ENCODE measurements around the gene LYSMD1. TPM values are rescaled to one million over a fixed set of nuclear protein-coding genes. Genes with fewer than 3 reads are reported as not detected.
"Not testable (repeated sequence)": the region's sequence is repeated elsewhere in the genome, so short reads cannot be mapped to it uniquely, and the experiment has no call there.

LYSMD1 gene
- total RNA-seq, 1 experiment from 2014 or later: 5.1 TPM

- POLR2A ChIA-PET: no interaction called here
These were observed 32.2 kb upstream of the LYSMD1 start for GRCh38 chr1:151197863-151198253.

GRCh38 chr1:151196292-151196800 lies 30.6 kb upstream of the LYSMD1 start:
- TF ChIP-seq REST (IDR thresholded peaks at IDR 0.05; ENCODE audit: insufficient read depth in 1 of 2, low read depth in 2 of 2, low read length in 1 of 2): no peak
- no peak for TF ChIP-seq SIN3A (IDR thresholded peaks at IDR 0.05; ENCODE audit: borderline replicate concordance, insufficient read depth, low read depth, low read length)
- TF ChIP-seq POLR2AphosphoS5 (IDR thresholded peaks at IDR 0.05; ENCODE audit: low read depth, low read length): no peak
- TF ChIP-seq CTCF (IDR thresholded peaks at IDR 0.05): no peak
- TF ChIP-seq TCF7L2 (IDR thresholded peaks at IDR 0.05; ENCODE audit: low read depth, low read length): no peak
- ChIA-PET CTCF (interaction anchor here (0.8 to 1.4 kb wide), 2 partner anchors 8 to 56 kb away, joined by 10 to 14 read pairs; no protein-coding TSS in a partner anchor), POLR2A (interaction anchor here (0.8 kb wide), 1 partner anchor 58 kb away, joined by 3 read pairs; the partner anchor contains the start of gene PSMD4)
- Histone ChIP-seq H3K4me3 (ENCODE audit: low read depth in 2 of 2, low read length in 2 of 2) (peak overlapping the region; percentile 94 to 100), H3K27ac (ENCODE audit: low read length) (peak overlapping the region; percentile 97), H3K27me3 (ENCODE audit: control insufficient read depth, insufficient read depth, low read length) (no peaks in the 10 kb centered on the region), H3K36me3 (ENCODE audit: control insufficient read depth, insufficient read depth, low read length) (no peaks in the 10 kb centered on the region; the same call in 1 of the 2 replicates), H3K9me3 (ENCODE audit: control insufficient read depth, insufficient read depth, low read depth, low read length) (no peaks in the 10 kb centered on the region), H3K4me1 (ENCODE audit: control insufficient read depth, insufficient read depth, low read length) (peaks cover 12% of the 10 kb centered on the region; the same call in 1 of the 2 replicates)
- BruUV-seq (replicated peaks): no TSS peak
- intact Hi-C loops (cut with micrococcal nuclease; ENCODE audit: unreplicated experiment): loop anchor here (5.0 kb wide), 1 partner anchor 56 kb away; the partner anchor contains the start of gene PSMD4
- DNase-seq (ENCODE audit: low read depth, low spot score) (peak; percentile 90), ATAC-seq (peak; percentile 67)
- in situ Hi-C loops (cut with HindIII; ENCODE audit: low pct_unique_long_range_greater_than_20kb, low sequenced_read_pairs): no loop called here

More at GRCh38 chr1:151197863-151198253, 32.2 kb upstream of the LYSMD1 start:
- in situ Hi-C loops (cut with HindIII; ENCODE audit: low pct_unique_long_range_greater_than_20kb, low sequenced_read_pairs) (no loop called here), intact Hi-C loops (cut with micrococcal nuclease; ENCODE audit: unreplicated experiment) (loop anchor here (5.0 kb wide), 1 partner anchor 54 kb away; the partner anchor contains the start of gene PSMD4)
- peaks cover 12% of the 10 kb centered on the region; the same call in 1 of the 2 replicates for H3K4me1 ChIP-seq (ENCODE audit: control insufficient read depth, insufficient read depth, low read length)
- peak overlapping the region; percentile 97 for H3K27ac ChIP-seq (ENCODE audit: low read length)
- no peaks in the 10 kb centered on the region; the same call in 1 of the 2 replicates for H3K36me3 ChIP-seq (ENCODE audit: control insufficient read depth, insufficient read depth, low read length)
- peak overlapping the region; percentile 94 to 100 for H3K4me3 ChIP-seq (ENCODE audit: low read depth in 2 of 2, low read length in 2 of 2)
- CTCF ChIA-PET: no interaction called here
- H3K9me3 ChIP-seq (ENCODE audit: control insufficient read depth, insufficient read depth, low read depth, low read length): no peaks in the 10 kb centered on the region
- no TSS peak for BruUV-seq (replicated peaks)
- TF ChIP-seq SIN3A (IDR thresholded peaks at IDR 0.05; ENCODE audit: borderline replicate concordance, insufficient read depth, low read depth, low read length) (no peak), POLR2AphosphoS5 (IDR thresholded peaks at IDR 0.05; ENCODE audit: low read depth, low read length) (no peak)
- no peaks in the 10 kb centered on the region for H3K27me3 ChIP-seq (ENCODE audit: control insufficient read depth, insufficient read depth, low read length)
- no peak for DNase-seq (ENCODE audit: low read depth, low spot score)
- peak; percentile 6 for ATAC-seq

GRCh38 chr1:151194894-151195594 lies 29.3 kb upstream of the LYSMD1 start:
- intact Hi-C loops (cut with micrococcal nuclease; ENCODE audit: unreplicated experiment): loop anchor here (5.0 kb wide), 1 partner anchor 57 kb away; the partner anchor contains the start of gene PSMD4
- H3K36me3 ChIP-seq (ENCODE audit: control insufficient read depth, insufficient read depth, low read length); H3K9me3 ChIP-seq (ENCODE audit: control insufficient read depth, insufficient read depth, low read depth, low read length); in situ Hi-C loops (cut with HindIII; ENCODE audit: low pct_unique_long_range_greater_than_20kb, low sequenced_read_pairs); BruUV-seq (replicated peaks); H3K27me3 ChIP-seq (ENCODE audit: control insufficient read depth, insufficient read depth, low read length): not testable (repeated sequence)
- Histone ChIP-seq H3K27ac (ENCODE audit: low read length) (peak overlapping the region; percentile 97), H3K4me3 (ENCODE audit: low read depth in 2 of 2, low read length in 2 of 2) (peak overlapping the region; percentile 94 to 100), H3K4me1 (ENCODE audit: control insufficient read depth, insufficient read depth, low read length) (peaks cover 12% of the 10 kb centered on the region; the same call in 1 of the 2 replicates)
- DNase-seq (ENCODE audit: low read depth, low spot score): peak; percentile 87
- peak; percentile 62 for ATAC-seq
- ChIA-PET POLR2A (interaction anchor here (0.6 to 0.8 kb wide), 3 partner anchors 9 to 59 kb away, joined by 3 to 5 read pairs (median 4); partner anchors contain the start of gene PSMD4), CTCF (interaction anchor here (0.6 to 1.4 kb wide), 5 partner anchors 12 to 225 kb away, joined by 3 to 14 read pairs (median 6); no protein-coding TSS in a partner anchor)

Data from Panc1 (cell line).